HG03097 (cell line): ENCODE data around the gene LLGL2.

Experiments
- ATAC-seq: cut with Tn5 transposase; IDR thresholded peaks from one replicate; pipeline ENCODE4 v1.9.1; 2021; ENCODE audit not compliant: unreplicated experiment, low FRiP score

Gene LLGL2

DNA sequence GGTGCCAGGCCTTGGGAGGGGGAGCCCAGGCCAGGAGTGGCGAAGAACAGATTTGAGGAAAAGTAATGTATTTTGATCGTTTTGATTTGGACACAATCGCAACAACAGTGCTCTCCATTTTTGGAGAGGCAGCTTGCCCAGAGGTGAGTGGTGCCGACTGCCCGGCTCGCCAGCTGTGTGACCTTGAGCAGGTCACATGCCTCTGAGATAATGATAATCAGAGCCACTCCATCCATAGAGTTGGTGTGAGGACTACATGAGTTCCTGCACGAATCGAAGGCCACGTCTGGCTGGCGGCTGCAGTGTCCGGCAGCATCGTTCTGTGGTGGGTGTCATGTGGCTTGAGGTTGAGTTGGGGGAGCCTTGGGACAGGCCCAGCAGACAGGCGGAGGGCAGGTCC lies 20.7 kb downstream of the LLGL2 start:
- ATAC-seq = no peak

DNA sequence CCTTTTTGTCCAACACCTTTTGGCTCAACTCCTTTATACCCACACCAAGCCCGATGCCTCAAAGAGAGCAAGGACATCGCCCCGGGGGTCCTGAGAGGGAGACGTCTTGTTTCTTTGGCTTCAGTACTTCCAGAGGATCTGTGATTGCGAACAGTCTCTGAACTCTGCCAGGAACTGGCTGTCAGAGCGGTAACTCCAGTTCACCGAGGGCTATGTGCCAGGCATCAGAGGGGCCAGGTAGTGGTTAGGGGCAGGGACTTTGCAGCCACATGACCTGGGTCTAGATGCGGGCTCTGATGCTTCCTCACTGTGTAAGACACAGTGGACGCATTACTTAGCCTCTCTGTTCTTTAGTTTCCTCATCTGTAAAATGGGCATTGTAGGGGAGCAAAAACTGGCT lies 21.6 kb downstream of the LLGL2 start:
- ATAC-seq = no peak

DNA sequence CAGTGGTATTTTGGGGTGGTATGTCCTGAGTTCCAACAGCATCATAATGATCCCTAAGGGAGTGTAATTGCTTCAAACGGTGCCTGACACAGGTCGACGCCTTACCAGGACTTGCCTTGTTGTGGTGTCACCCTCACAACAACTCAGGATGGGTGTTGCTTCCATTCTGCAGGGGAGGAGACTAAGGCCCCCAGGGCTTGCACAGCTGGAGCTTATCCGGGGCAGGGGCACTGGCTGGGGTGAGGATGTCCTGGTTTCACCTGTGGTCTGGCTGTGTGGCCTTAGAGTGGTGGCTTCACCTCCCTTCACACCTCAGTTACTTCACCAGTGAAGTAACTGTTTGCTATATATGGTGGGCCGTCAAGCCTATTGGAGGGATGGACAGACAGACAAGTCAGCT lies 23.3 kb downstream of the LLGL2 start:
- ATAC-seq = no peak

DNA sequence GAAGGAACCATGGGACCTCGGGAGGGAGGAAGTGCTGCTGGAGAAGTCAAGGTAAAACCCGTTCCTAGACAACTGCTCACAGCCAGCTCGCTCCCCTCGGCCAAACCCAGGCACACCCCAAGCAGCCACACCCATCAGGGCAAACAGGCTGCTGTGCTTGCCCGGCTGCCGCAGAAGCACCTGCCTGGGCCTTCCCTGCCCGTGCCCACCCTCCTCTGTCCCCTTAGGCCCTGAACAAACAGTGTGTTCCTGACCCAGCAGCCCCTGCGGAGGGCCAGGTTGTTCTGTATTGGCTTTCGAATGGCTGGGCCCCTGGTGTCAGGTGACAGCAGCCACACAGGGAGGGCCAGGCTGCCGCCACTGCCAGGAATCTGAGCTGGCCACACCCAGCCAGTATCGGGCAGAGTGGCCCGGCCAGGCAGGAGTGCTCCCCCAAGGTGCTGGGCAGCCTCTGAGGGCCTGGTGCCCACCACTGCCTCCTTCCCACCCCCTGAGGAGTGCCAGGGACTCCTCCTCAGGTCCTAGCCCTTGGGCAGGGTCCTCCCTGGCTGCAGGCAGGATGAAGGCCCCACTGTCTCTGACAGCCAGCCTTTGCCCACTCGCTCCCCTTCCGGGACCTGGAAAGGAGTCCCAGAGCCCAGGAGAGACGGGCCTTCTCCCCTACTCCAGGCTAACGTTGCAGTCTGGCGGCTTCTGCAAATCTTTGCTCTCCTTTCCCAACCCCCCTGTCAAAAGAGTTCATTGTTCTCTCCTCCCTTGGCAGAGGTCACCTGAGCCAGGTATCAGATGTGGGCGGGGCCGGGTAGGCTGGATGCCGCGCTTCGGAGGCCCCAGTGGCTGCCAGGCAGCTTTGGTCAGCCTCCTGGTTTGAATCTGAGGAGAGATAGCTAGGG lies 24.0 kb downstream of the LLGL2 start:
- no peak for ATAC-seq

DNA sequence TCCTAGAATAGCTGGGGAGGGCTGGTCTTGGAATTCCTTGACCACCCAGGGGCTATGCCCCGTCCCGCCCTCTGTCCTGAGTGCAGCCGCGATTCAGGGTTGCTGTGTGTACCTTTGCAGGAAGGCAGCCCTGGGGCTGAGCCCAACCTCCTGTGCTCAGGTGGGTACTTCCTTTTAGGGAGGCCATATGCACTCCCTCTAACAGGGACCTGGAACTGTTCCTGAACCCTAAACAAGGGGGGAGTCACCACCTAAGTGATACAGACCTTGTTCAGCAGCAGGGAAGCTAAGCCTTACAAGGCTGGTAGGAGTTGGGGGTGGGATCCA lies 24.6 kb downstream of the LLGL2 start:
- no peak for ATAC-seq

DNA sequence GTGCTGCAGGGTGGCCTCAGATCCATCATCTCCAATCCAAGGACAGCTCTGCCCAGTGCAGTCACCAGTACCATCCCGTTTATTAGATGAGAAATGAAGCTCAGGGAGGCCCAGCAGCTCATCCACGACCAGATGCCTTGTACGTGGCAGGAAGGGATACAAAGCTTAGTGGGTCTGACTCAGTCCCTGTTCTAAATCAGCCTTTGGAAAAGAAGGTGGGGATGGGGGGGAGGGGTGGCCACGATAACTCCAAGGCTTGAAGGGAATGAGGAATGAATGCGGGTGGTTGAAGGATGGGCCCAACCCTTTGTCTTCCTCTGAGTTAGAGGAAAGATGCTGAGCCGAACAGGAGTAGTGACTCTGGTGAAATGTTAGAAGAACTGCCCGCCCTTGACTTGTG lies 25.8 kb downstream of the LLGL2 start:
- ATAC-seq = no peak

DNA sequence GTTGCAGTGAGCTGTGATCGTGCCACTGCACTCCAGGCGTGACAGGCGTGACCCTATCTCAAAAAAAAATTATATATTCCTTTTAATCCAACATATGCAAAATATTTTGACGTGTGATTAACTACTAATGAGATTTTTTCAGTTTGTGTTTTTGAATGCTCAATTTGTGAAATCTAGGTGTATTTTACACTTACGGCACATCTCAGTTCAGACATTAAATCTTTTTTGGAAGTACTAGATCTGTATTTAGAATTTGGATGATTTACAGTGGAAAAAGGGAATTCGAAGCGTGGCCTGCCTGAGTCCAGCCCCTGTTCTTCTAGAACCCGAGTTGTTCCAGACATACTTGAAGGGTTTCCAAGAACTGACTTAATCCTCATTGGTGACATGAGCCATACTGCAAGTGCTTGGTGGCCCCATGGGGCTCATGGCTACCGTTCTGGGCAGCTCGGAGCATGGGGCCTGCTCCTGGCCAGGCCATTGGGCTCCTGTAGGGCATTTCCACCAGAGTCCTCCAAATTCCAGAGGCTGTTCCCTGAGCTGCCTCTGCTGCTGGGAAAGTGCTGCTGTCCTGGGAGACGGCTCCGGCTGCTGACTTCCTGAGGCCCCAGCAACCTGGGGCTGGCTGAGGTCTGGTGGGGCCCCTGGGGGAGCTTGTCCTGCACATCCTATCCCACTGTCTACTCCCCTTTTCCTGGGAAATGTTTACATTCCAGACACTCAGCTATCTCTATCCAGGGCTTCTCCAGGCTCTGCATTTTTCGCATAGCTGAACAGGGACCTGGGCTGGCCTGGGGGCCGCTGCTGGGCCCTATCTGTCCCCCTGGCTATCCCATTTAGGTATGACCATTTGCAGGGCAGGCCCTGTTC lies 27.2 kb downstream of the LLGL2 start:
- no peak for ATAC-seq

DNA sequence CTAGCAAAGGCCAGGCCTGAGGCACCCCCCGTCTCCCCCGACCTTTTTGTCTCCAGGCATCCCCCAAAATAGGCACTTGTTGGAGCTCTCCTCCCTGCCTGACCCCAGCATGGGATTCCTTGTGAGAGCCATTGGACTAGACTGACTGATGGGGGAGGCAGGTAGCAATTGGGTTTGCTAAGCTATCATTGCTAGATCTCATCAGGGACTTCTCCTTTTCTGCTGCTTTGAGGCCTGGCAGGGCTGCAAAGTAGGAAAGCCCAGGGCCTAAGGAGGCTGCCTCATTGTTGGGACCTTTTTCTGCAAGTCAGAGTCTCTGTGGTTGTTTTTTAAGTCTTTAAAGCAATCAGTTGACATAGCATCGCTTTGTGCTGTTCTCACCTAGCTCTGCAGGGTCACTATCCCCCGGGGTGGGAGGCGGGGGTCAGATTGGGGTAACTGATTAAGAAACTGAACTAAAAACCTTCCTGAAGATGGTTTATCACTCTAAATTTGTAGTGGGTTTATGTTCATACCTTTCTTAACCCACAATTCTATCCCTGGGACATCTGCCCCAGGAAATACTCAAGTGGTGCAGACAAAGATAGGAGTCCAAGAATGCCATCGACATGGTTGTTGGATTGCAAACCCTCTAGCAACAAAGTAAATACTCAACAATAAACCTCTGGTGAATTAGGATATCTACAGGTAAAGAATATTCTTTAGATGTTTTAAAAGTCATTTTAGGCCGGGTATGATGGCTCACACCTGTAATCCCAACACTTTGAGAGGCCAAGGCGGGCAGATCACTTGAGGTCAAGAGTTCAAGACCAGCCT lies 28.0 kb downstream of the LLGL2 start:
- ATAC-seq = no peak

DNA sequence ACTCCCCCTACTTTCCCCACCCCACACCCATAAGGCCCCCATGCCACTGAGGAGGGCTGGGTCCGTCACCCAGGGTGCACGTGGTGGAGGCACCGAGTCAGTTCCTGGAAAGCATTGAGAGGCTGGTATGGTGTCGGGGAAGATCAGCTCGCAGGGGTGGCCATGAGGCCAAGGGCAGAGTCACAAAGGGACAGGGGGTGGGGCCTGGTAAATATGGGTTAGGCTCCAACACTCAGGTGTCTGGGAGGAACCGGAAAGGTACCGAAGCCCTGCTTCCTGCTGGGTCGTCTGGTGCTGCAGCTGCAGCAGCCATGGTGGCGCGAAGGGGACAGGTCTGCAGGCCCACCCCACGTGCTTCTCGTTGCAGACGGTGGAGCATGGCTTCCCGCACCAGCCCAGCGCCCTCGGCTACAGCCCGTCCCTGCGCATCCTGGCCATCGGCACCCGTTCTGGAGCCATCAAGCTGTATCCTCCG lies 30.2 kb downstream of the LLGL2 start:
- no peak for ATAC-seq

DNA sequence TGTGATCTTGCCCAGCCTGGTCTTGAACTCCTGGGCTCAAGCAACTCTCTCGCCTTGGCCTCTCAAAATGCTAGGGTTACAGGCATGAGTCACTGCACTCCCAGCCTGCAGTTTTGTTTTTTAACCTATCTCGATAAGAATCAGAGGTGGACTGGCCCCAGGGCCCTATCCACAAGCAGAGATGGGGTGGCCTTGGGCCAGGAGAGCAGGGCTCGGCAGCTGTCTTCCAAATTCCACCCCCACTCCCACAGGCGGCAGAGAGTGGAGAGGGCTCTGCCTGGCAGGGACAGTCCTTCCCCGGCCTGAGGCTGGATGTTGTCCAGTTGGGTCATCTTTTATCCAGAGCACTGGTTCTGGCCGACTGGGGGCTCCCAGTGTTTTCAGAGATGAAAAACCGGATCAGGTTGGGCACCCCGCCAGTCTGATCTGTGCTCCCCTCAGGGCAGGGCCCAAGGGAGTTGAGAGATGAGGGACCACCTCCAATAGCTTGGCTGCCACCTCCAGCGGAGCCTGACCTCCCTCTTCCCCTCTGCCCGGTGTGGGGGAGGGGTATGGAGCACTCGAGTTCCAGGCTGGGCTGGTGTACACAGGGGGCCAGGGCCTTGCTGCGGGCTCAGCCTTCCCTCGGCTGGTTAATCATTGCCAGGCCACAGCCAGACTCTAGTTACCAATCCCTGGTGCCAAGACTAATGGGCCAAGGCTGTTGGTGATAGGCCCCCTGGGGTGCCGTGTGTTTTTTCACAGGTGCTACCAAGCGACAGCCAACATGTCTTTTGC lies 31.8 kb downstream of the LLGL2 start:
- no peak for ATAC-seq

DNA sequence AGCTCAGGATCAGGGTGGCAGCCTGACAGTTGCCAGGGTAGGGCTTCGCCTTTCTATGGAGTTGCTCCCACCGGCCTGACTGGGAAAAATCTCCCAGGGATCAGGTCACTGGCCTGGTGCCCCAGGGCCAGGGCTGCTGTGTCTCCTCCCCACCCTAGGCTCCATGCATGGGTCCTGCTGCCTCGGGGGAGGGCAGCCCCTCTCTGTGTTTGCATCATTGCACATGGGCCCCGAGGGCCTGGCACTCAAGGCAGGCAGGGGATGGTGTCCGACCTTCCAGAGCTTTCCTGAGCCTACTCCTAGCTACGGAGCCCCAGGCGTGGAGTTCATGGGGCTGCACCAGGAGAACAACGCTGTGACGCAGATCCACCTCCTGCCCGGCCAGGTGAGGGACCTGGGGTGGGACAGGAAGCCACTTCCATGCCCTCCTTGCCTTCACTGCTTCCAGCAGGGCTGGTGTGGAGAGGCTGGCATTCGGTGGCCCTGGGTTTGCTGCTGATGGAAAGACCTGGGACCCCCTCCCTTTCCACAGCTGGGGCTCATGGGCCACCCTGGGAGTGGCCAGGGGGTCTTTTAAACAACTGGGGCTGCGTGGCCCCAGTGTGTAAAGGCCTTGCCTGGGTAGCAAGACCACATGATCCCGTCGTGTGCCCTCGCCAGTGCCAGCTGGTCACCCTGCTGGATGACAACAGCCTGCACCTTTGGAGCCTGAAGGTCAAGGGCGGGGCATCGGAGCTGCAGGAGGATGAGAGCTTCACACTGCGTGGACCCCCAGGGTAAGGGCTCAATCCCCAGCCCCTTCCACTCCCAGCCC lies 32.6 kb downstream of the LLGL2 start:
- ATAC-seq = no peak

DNA sequence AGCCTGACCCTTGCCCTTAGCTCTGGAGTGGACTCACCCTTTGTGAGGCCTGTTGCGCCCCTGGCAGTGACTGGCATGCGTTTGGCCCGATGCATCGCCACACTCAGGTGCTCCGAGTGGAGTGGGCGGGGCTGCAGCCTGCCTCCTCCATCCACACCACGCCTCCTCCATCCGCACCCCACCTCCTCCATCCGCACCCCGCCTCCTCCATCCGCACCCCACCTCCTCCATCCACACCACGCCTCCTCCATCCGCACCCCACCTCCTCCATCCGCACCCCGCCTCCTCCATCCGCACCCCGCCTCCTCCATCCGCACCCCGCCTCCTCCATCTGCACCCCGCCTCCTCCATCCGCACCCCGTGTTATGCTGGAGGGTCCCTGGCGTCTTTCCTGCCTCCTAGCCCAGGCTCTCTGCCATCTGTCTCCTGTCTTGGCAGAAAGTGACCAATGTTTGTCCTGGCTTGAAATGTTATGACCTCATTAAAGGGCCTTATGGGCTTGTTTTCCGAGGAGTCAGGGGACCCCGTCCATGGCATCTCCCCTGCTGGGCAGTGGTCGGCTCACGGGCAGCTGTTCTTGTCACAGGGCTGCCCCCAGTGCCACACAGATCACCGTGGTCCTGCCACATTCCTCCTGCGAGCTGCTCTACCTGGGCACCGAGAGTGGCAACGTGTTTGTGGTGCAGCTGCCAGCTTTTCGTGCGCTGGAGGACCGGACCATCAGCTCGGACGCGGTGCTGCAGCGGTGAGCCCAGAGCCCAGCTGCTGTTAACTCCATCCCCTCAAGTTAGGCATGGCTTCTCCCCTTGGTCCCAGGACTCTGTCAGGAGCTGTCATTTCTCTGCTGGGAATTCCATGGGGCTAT lies 33.4 kb downstream of the LLGL2 start:
- ATAC-seq = no peak

DNA sequence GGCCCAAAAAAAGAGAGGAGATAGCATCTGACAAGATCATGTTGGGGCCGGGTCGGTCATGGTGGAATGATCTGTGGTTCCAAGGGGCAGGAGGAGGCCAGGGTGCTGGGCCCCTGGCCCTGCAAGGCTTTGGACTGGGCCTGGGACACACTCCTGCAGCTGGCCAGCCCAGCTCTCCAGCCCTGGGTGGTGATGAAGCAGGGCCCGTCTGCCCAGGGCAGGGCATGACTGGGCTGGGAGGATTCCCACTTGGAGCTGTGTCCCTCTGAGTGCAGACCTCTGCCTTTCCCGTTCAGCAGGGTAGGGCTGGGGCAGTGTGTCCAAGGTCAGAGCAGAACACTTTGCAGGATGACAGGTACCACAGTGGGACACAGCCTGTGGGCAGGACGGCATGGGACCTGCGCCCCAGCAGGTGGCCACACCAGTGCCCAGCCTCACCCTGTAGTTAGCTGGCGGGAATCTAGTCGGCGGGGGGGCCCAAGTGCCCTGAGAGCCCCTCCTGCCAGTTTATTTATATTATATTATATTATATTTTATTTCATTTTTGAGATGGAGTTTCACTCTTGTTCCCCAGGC lies 34.5 kb downstream of the LLGL2 start:
- no peak for ATAC-seq

DNA sequence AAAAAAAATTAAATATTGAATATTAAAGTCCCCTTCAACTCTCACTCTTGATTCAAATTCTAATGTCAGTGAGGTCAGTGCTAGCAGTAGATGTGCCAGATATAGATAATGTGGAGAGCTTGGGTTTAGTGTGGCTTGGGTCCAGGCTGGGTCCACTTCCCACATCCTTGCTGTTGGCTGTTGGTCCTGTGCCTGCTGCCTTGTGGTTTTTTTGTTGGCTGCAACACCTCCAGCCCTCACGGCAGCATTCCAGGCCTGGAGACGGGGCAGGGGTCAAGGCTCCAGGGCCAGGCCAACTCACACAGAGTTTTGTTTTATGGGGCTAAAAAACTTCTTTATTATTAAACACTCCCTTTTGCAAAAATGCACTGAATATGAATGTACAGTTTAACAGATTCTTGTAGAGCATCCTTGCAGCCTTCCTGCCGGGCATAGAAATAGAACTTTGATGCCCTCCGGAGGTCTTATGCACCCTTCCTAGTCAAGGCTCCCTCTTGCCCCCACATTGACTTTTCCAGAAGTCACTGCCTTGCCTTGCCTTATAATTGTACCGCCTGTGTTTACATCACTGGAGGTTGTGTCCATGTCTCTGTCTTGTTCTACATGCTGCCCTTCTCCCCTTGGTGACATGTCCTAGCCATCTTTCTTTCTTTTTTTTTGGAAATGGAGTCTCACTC lies 36.6 kb downstream of the LLGL2 start:
- ATAC-seq = no peak

DNA sequence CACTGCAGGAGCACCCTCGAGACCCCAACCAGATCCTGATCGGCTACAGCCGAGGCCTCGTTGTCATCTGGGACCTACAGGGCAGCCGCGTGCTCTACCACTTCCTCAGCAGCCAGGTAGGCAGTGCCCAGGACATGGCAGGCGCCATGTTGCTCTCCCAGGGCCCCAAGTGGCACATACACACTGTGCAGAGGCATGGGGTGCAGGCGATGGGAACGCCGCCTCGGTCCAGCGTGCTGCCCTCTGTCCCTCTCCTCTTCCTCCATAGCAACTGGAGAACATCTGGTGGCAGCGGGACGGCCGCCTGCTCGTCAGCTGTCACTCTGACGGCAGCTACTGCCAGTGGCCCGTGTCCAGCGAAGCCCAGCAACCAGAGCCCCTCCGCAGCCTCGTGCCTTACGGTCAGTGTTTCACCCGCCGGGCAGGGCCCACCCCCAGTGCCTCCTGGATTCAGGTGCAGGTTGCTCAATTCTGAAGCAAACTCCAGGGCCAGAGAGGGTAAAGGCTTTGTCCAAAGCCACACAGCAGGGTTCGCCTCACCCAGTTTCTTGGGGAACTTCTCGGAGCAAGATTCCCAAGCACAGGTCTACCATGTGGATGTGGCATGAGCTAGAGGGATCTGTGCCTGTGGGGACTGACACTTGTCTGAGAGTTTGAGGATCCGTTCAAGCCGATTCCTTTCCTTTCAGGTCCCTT lies 37.7 kb downstream of the LLGL2 start:
- ATAC-seq = no peak

DNA sequence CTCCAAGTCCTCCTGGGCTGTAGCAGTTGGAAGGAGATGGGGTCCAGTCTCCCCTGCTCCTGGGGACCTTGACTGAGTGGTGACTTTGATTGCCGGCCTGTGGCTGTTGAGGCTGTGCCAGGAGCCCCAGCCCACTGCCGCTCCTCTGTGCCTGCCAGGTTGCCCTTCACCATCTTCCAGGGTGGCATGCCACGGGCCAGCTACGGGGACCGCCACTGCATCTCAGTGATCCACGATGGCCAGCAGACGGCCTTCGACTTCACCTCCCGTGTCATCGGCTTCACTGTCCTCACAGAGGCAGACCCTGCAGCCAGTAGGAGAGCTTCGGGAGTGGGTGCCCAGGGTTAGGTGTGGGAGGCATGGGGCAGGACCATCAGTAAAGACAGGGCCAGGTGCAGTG lies 38.7 kb downstream of the LLGL2 start:
- ATAC-seq = no peak

DNA sequence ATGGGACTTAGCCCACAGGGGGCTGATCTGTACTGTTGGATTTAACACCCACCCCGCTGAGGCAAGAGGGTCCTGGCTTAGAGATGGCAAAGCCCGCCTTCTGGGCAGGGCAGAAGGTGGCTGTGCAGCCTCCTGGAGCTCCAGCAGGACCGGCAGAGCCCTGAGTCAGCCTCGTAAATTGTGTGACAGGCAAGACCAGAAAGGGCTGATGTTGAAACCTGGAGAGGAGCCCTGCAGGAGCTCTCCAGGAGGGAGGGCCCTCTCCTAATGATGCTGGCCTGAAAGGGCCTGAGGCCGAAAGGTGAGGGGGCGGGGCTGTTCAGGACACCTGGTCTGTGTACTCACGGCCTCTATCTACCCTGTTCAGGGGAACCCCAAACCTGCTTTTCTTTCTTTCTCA lies 39.6 kb downstream of the LLGL2 start:
- ATAC-seq = no peak
